ENCODE results near the gene ARFGAP2. TPM values are rescaled to one million over a fixed set of nuclear protein-coding genes. Genes with fewer than 3 reads are reported as not detected.

ARFGAP2 gene
- total RNA-seq, 1 experiment from 2014 or later, result 122 TPM

- no peak for TF ChIP-seq CTCF (conservative IDR thresholded peaks at IDR 0.05)
- no peak for TF ChIP-seq EZH2 (IDR thresholded peaks at IDR 0.05; ENCODE audit: low read depth)
- Histone ChIP-seq H2AFZ (no peak overlapping the region), H3K4me2 (no peak overlapping the region), H3K79me2 (ENCODE audit: low read depth) (no peaks in the 10 kb centered on the region), H4K20me1 (ENCODE audit: insufficient read depth) (no peaks in the 10 kb centered on the region), H3K36me3 (ENCODE audit: low read depth) (no peaks in the 10 kb centered on the region), H3K4me1 (replicated peaks; ENCODE audit: insufficient read depth) (no peaks in the 10 kb centered on the region), H3K9me3 (ENCODE audit: insufficient read depth, low read depth) (no peaks in the 10 kb centered on the region), H3K27me3 (ENCODE audit: insufficient read depth, low read depth) (no peaks in the 10 kb centered on the region), H3K27ac (no peak overlapping the region), H3K9me2 (ENCODE audit: insufficient read depth) (no peaks in the 10 kb centered on the region), H3F3A (ENCODE audit: insufficient read depth, low read depth) (no peaks in the 10 kb centered on the region), H3K4me3 (no peak overlapping the region)
- no TSS peak for BruUV-seq (replicated peaks)
- DNase-seq, result no peak
- CTCF ChIA-PET, result no interaction called here
- intact Hi-C loops (cut with micrococcal nuclease; ENCODE audit: unreplicated experiment), result no loop called here
- POLR2A ChIA-PET (ENCODE audit: unreplicated experiment), result interaction anchor here (0.6 kb wide), 1 partner anchor 29 kb away, joined by 6 read pairs; no protein-coding TSS in a partner anchor
Measured at GRCh38 chr11:47125083-47125482, 51.6 kb downstream of the ARFGAP2 start.

DNA sequence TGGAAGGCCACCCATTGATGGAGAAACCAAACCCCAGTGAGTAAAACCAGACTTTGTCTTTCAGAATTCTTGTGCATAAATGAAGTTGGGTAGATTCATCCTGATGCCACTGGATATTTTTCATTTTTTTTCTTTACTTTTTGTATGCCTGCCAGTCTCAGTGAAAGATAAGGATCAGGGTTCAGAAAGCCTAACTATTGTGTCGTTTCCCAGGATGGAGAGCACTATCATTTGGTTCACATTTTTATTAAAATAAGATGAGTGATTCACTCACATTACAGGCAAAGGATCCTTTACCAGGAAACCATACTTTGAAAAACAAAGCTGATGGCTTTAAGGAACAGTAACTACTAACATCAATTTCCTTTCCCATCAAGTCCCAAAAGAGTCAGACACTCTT, 52.0 kb downstream of the ARFGAP2 start:
- no peaks in the 10 kb centered on the region for H3K79me2 ChIP-seq (ENCODE audit: low read depth)
- no peaks in the 10 kb centered on the region for H3K9me3 ChIP-seq (ENCODE audit: insufficient read depth, low read depth)
- H3K4me1 ChIP-seq (replicated peaks; ENCODE audit: insufficient read depth), result no peaks in the 10 kb centered on the region
- no peak for DNase-seq
- no peak overlapping the region for H3K4me2 ChIP-seq
- no peak overlapping the region for H2AFZ ChIP-seq
- H3K27me3 ChIP-seq (ENCODE audit: insufficient read depth, low read depth), result no peaks in the 10 kb centered on the region
- H3K27ac ChIP-seq, result no peak overlapping the region
- no TSS peak for BruUV-seq (replicated peaks)
- H3K36me3 ChIP-seq (ENCODE audit: low read depth), result no peaks in the 10 kb centered on the region
- no peaks in the 10 kb centered on the region for H3K9me2 ChIP-seq (ENCODE audit: insufficient read depth)
- ChIA-PET CTCF (no interaction called here), POLR2A (ENCODE audit: unreplicated experiment) (interaction anchor here (0.6 kb wide), 1 partner anchor 29 kb away, joined by 6 read pairs; no protein-coding TSS in a partner anchor)
- no peak overlapping the region for H3K4me3 ChIP-seq
- intact Hi-C loops (cut with micrococcal nuclease; ENCODE audit: unreplicated experiment), result no loop called here
- H4K20me1 ChIP-seq (ENCODE audit: insufficient read depth), result no peaks in the 10 kb centered on the region
- H3F3A ChIP-seq (ENCODE audit: insufficient read depth, low read depth), result no peaks in the 10 kb centered on the region
- TF ChIP-seq CTCF (conservative IDR thresholded peaks at IDR 0.05) (no peak), EZH2 (IDR thresholded peaks at IDR 0.05; ENCODE audit: low read depth) (no peak)

- H3K9me3 ChIP-seq (ENCODE audit: insufficient read depth, low read depth), result no peaks in the 10 kb centered on the region
- no peak overlapping the region for H3K27ac ChIP-seq
- H3K9me2 ChIP-seq (ENCODE audit: insufficient read depth), result no peaks in the 10 kb centered on the region
- H4K20me1 ChIP-seq (ENCODE audit: insufficient read depth), result no peaks in the 10 kb centered on the region
- H3K4me2 ChIP-seq, result no peak overlapping the region
- no peak overlapping the region for H3K4me3 ChIP-seq
- no peaks in the 10 kb centered on the region for H3K4me1 ChIP-seq (replicated peaks; ENCODE audit: insufficient read depth)
- H2AFZ ChIP-seq, result no peak overlapping the region
- no peaks in the 10 kb centered on the region for H3K79me2 ChIP-seq (ENCODE audit: low read depth)
- no TSS peak for BruUV-seq (replicated peaks)
- H3F3A ChIP-seq (ENCODE audit: insufficient read depth, low read depth), result no peaks in the 10 kb centered on the region
- CTCF ChIA-PET, result no interaction called here
- no peak for DNase-seq
- no peaks in the 10 kb centered on the region for H3K27me3 ChIP-seq (ENCODE audit: insufficient read depth, low read depth)
- intact Hi-C loops (cut with micrococcal nuclease; ENCODE audit: unreplicated experiment), result no loop called here
- POLR2A ChIA-PET (ENCODE audit: unreplicated experiment), result no interaction called here
- H3K36me3 ChIP-seq (ENCODE audit: low read depth), result no peaks in the 10 kb centered on the region
- TF ChIP-seq EZH2 (IDR thresholded peaks at IDR 0.05; ENCODE audit: low read depth), result no peak
- no peak for TF ChIP-seq CTCF (conservative IDR thresholded peaks at IDR 0.05)
Measured at GRCh38 chr11:47123094-47123493, 53.6 kb downstream of the ARFGAP2 start.
